H9 (cell line): Measurements from ENCODE around the gene GRIP1. TPM values are rescaled to one million over a fixed set of nuclear protein-coding genes. Genes with fewer than 3 reads are reported as not detected.

Experiments used
- DNase-seq: peaks from one replicate; pipeline ENCODE4 v3.0.0-alpha.2; 2017
- H2AFZ ChIP-seq: one replicate; pipeline ENCODE4 v1.6.1; 2013; ENCODE audit warnings: mild to moderate bottlenecking, low read length, control low read depth, moderate library complexity
- H2AK5ac ChIP-seq: 2 replicates; pipeline ENCODE4 v1.6.1; 2013; ENCODE audit warnings: low read length, control low read depth, mixed read lengths; ENCODE audit not compliant: insufficient read length
- H2BK120ac ChIP-seq: one replicate; pipeline ENCODE4 v1.6.1; 2013; ENCODE audit warnings: low read depth, mild to moderate bottlenecking, low read length, control low read depth, inconsistent platforms; ENCODE audit not compliant: poor library complexity, severe bottlenecking
- H2BK12ac ChIP-seq: 2 replicates; pipeline ENCODE4 v1.6.1; 2013; ENCODE audit warnings: low read length, control low read depth, mixed read lengths, low read depth; ENCODE audit not compliant: insufficient read length
- H2BK15ac ChIP-seq: 2 replicates; pipeline ENCODE4 v1.6.1; 2013; ENCODE audit warnings: low read depth, low read length, control low read depth
- H2BK20ac ChIP-seq: one replicate; pipeline ENCODE4 v1.6.1; 2013; ENCODE audit warnings: low read depth, mild to moderate bottlenecking, low read length, control low read depth, inconsistent platforms; ENCODE audit not compliant: poor library complexity, severe bottlenecking
- H2BK5ac ChIP-seq: 2 replicates; pipeline ENCODE4 v1.6.1; 2013; ENCODE audit warnings: low read length, control low read depth, mixed read lengths; ENCODE audit not compliant: insufficient read length
- H3K14ac ChIP-seq: 2 replicates; pipeline ENCODE4 v1.6.1; 2013; ENCODE audit warnings: low read length, control low read depth; ENCODE audit not compliant: insufficient read depth
- H3K18ac ChIP-seq: 2 replicates; pipeline ENCODE4 v1.6.1; 2013; ENCODE audit warnings: low read depth, mild to moderate bottlenecking, mixed read lengths, low read length, control low read depth; ENCODE audit not compliant: insufficient read length
- H3K23ac ChIP-seq: 2 replicates; pipeline ENCODE4 v1.6.1; 2013; ENCODE audit warnings: low read length, control low read depth, mixed read lengths, low read depth; ENCODE audit not compliant: insufficient read length
- H3K23me2 ChIP-seq: 2 replicates; pipeline ENCODE4 v1.6.1; 2013; ENCODE audit warnings: low read depth, mild to moderate bottlenecking, mixed read lengths, low read length, control low read depth; ENCODE audit not compliant: insufficient read length, poor library complexity, severe bottlenecking
- H3K27ac ChIP-seq: 2 replicates; pipeline ENCODE4 v1.5.1; 2013; ENCODE audit warnings: low read length, control low read depth, mixed read lengths, low read depth; ENCODE audit not compliant: insufficient read length
- H3K27me3 ChIP-seq: 2 replicates; pipeline ENCODE4 v1.6.1; 2013; ENCODE audit warnings: low read length, control low read depth, inconsistent platforms; ENCODE audit not compliant: insufficient read depth
- H3K4ac ChIP-seq: 2 replicates; pipeline ENCODE4 v1.6.1; 2013; ENCODE audit warnings: low read depth, mild to moderate bottlenecking, control low read depth, inconsistent platforms, low read length, moderate library complexity
- H3K4me1 ChIP-seq: 2 replicates; pipeline ENCODE4 v1.6.1; 2013; ENCODE audit warnings: low read length, control low read depth, inconsistent platforms; ENCODE audit not compliant: insufficient read depth
- H3K4me2 ChIP-seq: 2 replicates; pipeline ENCODE4 v1.6.1; 2013; ENCODE audit warnings: low read length, control low read depth, mixed read lengths; ENCODE audit not compliant: insufficient read length, insufficient read depth
- H3K56ac ChIP-seq: 2 replicates; pipeline ENCODE4 v1.6.1; 2013; ENCODE audit warnings: low read depth, mild to moderate bottlenecking, mixed read lengths, low read length, control low read depth; ENCODE audit not compliant: insufficient read length
- H3K79me1 ChIP-seq: 2 replicates; pipeline ENCODE4 v1.6.1; 2013; ENCODE audit warnings: low read depth, mild to moderate bottlenecking, moderate library complexity, low read length, control low read depth, inconsistent platforms; ENCODE audit not compliant: insufficient read depth, poor library complexity, severe bottlenecking
- H3K79me2 ChIP-seq: 2 replicates; pipeline ENCODE4 v1.6.1; 2013; ENCODE audit warnings: low read length, control low read depth, inconsistent platforms; ENCODE audit not compliant: insufficient read depth
- H3K9ac ChIP-seq: 2 replicates; pipeline ENCODE4 v1.6.1; 2013; ENCODE audit warnings: low read length, control low read depth, mixed read lengths; ENCODE audit not compliant: insufficient read length; ENCODE audit errors: extremely low read depth
- H3K9me3 ChIP-seq: one replicate; pipeline ENCODE4 v1.6.1; 2013; ENCODE audit warnings: low read depth, low read length, inconsistent platforms; ENCODE audit not compliant: control insufficient read depth
- H3T11ph ChIP-seq: one replicate; pipeline ENCODE4 v1.6.1; 2013; ENCODE audit warnings: mild to moderate bottlenecking, low read length, control low read depth, inconsistent platforms
- H4K20me1 ChIP-seq: one replicate; pipeline ENCODE4 v1.6.1; 2013; ENCODE audit not compliant: control insufficient read depth, insufficient read length, insufficient read depth
- H4K5ac ChIP-seq: 2 replicates; pipeline ENCODE4 v1.6.1; 2013; ENCODE audit warnings: low read depth, mild to moderate bottlenecking, mixed read lengths, low read length, control low read depth; ENCODE audit not compliant: insufficient read length
- H4K8ac ChIP-seq: replicated peaks from 2 replicates; pipeline ENCODE4 v1.6.1; 2013; ENCODE audit warnings: low read length, control low read depth, mixed read lengths, low read depth; ENCODE audit not compliant: insufficient read length
- H4K91ac ChIP-seq: 2 replicates; pipeline ENCODE4 v1.6.1; 2013; ENCODE audit warnings: low read depth, mild to moderate bottlenecking, moderate library complexity, mixed read lengths, low read length, control low read depth; ENCODE audit not compliant: insufficient read length
- H3K27ac Mint-ChIP-seq, 3 experiments: 2 replicates in 2 of 3; 3 replicates in 1 of 3; pipeline ENCODE4 v1.8.0; 2020 to 2021; ENCODE audit warnings: mixed read lengths in 3 of 3, mild to moderate bottlenecking in 1 of 3, moderate library complexity in 1 of 3
- H3K27me3 Mint-ChIP-seq: 2 replicates; pipeline ENCODE4 v1.8.0; 2021; ENCODE audit warnings: low read depth, mild to moderate bottlenecking, moderate library complexity, mixed read lengths
- H3K36me3 Mint-ChIP-seq, 3 experiments: 2 replicates in 2 of 3; 3 replicates in 1 of 3; pipeline ENCODE4 v1.8.0; 2020 to 2021; ENCODE audit warnings: low read depth in 3 of 3, mixed read lengths in 3 of 3; ENCODE audit not compliant: insufficient read depth in 1 of 3
- H3K4me1 Mint-ChIP-seq, 2 experiments: 2 replicates each; pipeline ENCODE4 v1.8.0; 2020; ENCODE audit warnings: mixed read lengths in 2 of 2
- H3K4me3 Mint-ChIP-seq, 2 experiments: 2 replicates in 1 of 2; 3 replicates in 1 of 2; pipeline ENCODE4 v1.8.0; 2020 to 2021; ENCODE audit warnings: mild to moderate bottlenecking in 2 of 2, mixed read lengths in 2 of 2, moderate library complexity in 1 of 2
- H3K9me3 Mint-ChIP-seq, 2 experiments: 2 replicates in 1 of 2; 3 replicates in 1 of 2; pipeline ENCODE4 v1.8.0; 2020; ENCODE audit warnings: mild to moderate bottlenecking in 2 of 2, mixed read lengths in 2 of 2, moderate library complexity in 1 of 2
- CTCF ChIP-seq: fragments of 200-600 bp; sonication (generic); conservative IDR thresholded peaks from 3 replicates; pipeline ENCODE4 v1.8.0; 2021; ENCODE audit warnings: antibody characterized with exemption, mild to moderate bottlenecking
- WGBS: extraction: QIAGEN DNeasy Blood & Tissue Kit; methylation state at CpG from one replicate; pipeline ENCODE4 v1.1.7; 2013; ENCODE audit warnings: missing lambda C conversion rate, low lambda C conversion rate, mixed read lengths; ENCODE audit not compliant: insufficient read length; ENCODE audit errors: extremely low coverage; 5-methylcytosine and 5-hydroxymethylcytosine counted together
- total RNA-seq: library from RNA; stranded (reverse); gene quantifications from 2 replicates; pipeline ENCODE4 v1.2.1, GENCODE V29; 2021

GRIP1 gene
- total RNA-seq, 1 experiment from 2014 or later = 19.5 TPM

- no peak overlapping the region for H3K9ac ChIP-seq
- no peak overlapping the region for H3K23ac ChIP-seq
- H3K79me2 ChIP-seq = no peaks in the 10 kb centered on the region
- H3K27me3 Mint-ChIP-seq = no peaks in the 10 kb centered on the region; the same call in 1 of the 2 replicates
- no peak overlapping the region for H4K8ac ChIP-seq
- no peaks in the 10 kb centered on the region for H3K79me1 ChIP-seq
- no peaks in the 10 kb centered on the region for H3K4me1 Mint-ChIP-seq
- no peak overlapping the region for H3K18ac ChIP-seq
- H3K27ac ChIP-seq = no peak overlapping the region
- H3K23me2 ChIP-seq = no peaks in the 10 kb centered on the region
- no peak overlapping the region for H2BK15ac ChIP-seq
- no peak overlapping the region for H3K4ac ChIP-seq
- H3K56ac ChIP-seq = no peak overlapping the region
- no peak overlapping the region for H2BK20ac ChIP-seq
- H4K5ac ChIP-seq = no peak overlapping the region
- H2BK120ac ChIP-seq = no peak overlapping the region
- no peaks in the 10 kb centered on the region for H3K27me3 ChIP-seq
- no peak for TF ChIP-seq CTCF
- no peak overlapping the region for H3K4me3 Mint-ChIP-seq
- no peak overlapping the region for H2AK5ac ChIP-seq
- peaks cover 13 to 18% of the 10 kb centered on the region in 2 experiments for H3K9me3 Mint-ChIP-seq
- WGBS = no CpG with 5 or more reads among the region's 5 CpGs
- H4K20me1 ChIP-seq = no peaks in the 10 kb centered on the region
- H2BK5ac ChIP-seq = no peak overlapping the region
- H3K4me1 ChIP-seq = no peaks in the 10 kb centered on the region
- H4K91ac ChIP-seq = no peak overlapping the region
- no peak for DNase-seq
- H3T11ph ChIP-seq = no peak overlapping the region
- no peak overlapping the region for H3K14ac ChIP-seq
- peaks cover 8 to 21% (median 12%) of the 10 kb centered on the region in 3 experiments for H3K36me3 Mint-ChIP-seq
- no peaks in the 10 kb centered on the region for H3K9me3 ChIP-seq
- H2BK12ac ChIP-seq = no peak overlapping the region
- H2AFZ ChIP-seq = no peak overlapping the region
- no peak overlapping the region; a peak in 1 of 7 replicates for H3K27ac Mint-ChIP-seq
- no peak overlapping the region for H3K4me2 ChIP-seq
Observed at GRCh38 chr12:66573605-66574004, 105.3 kb downstream of the GRIP1 start.
